K562 (cell line): ENCODE data around the gene UBR3.

Experiments used
- EP300 ChIP-seq: IDR thresholded peaks from 2 replicates; pipeline ENCODE4 v1.6.1; 2012; ENCODE audit warnings: low read length, improper control_type of control experiment
- MXI1 ChIP-seq: IDR thresholded peaks from 2 replicates; pipeline ENCODE4 v1.6.1; 2011; ENCODE audit warnings: low read depth, mild to moderate bottlenecking, improper control_type of control experiment, low read length
- NR3C1 ChIP-seq: sonication (generic); formaldehyde crosslinking; IDR thresholded peaks from 2 replicates; pipeline ENCODE4 v1.8.1; 2022; ENCODE audit warnings: missing genetic modification reagents
- POLR2AphosphoS5 ChIP-seq: IDR thresholded peaks from 2 replicates; pipeline ENCODE4 v1.6.1; 2011; ENCODE audit warnings: mild to moderate bottlenecking, low read depth, low read length, moderate library complexity; ENCODE audit not compliant: control insufficient read depth, insufficient read depth
- SP2 ChIP-seq: IDR thresholded peaks from 2 replicates; pipeline ENCODE4 v1.6.1; 2011; ENCODE audit warnings: mild to moderate bottlenecking, low read depth, low read length, moderate library complexity; ENCODE audit not compliant: poor library complexity, severe bottlenecking; ENCODE audit errors: extremely low read depth
- TF ChIP-seq, protein P1 (sequence below), 2 experiments: fragments of 450-650 bp in 1 of 2; IDR thresholded peaks; 2 replicates each; pipeline ENCODE4 v1.6.1; 2011 to 2017; ENCODE audit warnings: low read depth in 2 of 2, antibody characterized with exemption in 1 of 2, borderline replicate concordance in 1 of 2, low read length in 1 of 2, mild to moderate bottlenecking in 1 of 2, mixed read lengths in 1 of 2; ENCODE audit not compliant: control insufficient read depth in 1 of 2

DNA sequence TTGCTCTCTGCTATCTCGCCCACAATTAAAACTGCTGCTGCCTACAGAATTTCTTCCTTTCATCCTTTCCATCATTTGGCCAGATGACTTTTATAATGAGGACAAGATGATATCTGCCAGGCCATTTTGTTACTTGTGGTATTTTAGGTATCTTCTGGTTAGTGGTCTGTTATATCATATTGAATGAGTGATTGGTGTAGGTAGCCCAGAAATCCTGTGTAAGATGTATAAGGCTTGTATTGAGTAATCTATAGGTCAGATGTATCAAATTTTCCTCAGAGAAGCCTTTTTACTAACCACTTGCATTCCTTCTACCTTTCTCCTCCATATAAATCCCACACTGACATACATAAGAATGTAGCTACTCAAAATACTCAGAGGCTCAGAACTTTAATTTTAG lies 118.3 kb downstream of the UBR3 start:
- TF ChIP-seq MXI1, result no peak
- TF ChIP-seq SP2, result no peak
- TF ChIP-seq, protein P1, sequence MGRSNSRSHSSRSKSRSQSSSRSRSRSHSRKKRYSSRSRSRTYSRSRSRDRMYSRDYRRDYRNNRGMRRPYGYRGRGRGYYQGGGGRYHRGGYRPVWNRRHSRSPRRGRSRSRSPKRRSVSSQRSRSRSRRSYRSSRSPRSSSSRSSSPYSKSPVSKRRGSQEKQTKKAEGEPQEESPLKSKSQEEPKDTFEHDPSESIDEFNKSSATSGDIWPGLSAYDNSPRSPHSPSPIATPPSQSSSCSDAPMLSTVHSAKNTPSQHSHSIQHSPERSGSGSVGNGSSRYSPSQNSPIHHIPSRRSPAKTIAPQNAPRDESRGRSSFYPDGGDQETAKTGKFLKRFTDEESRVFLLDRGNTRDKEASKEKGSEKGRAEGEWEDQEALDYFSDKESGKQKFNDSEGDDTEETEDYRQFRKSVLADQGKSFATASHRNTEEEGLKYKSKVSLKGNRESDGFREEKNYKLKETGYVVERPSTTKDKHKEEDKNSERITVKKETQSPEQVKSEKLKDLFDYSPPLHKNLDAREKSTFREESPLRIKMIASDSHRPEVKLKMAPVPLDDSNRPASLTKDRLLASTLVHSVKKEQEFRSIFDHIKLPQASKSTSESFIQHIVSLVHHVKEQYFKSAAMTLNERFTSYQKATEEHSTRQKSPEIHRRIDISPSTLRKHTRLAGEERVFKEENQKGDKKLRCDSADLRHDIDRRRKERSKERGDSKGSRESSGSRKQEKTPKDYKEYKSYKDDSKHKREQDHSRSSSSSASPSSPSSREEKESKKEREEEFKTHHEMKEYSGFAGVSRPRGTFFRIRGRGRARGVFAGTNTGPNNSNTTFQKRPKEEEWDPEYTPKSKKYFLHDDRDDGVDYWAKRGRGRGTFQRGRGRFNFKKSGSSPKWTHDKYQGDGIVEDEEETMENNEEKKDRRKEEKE (IDR thresholded peaks at IDR 0.05; ENCODE audit: borderline replicate concordance in 1 of 2, control insufficient read depth in 1 of 2, low read depth in 2 of 2, low read length in 1 of 2), result no peak
- no peak for TF ChIP-seq EP300
- no peak for TF ChIP-seq NR3C1 (CRISPR knock-in tag)
- no peak for TF ChIP-seq POLR2AphosphoS5
